K562 treated with DMSO at 1 percent for 48 hours (cell line): Measurements from ENCODE around the gene SSX2B. TPM values are rescaled to one million over a fixed set of nuclear protein-coding genes. Genes with fewer than 3 reads are reported as not detected.

Source experiments
- total RNA-seq: library from RNA; unstranded; fragments of 300-600 nt; gene quantifications from 2 replicates; pipeline ENCODE4 v1.2.3, GENCODE V29; 2022; ENCODE audit warnings: low replicate concordance; ENCODE audit errors: extremely low read depth

The SSX2B gene
- not detected in 2 replicates for total RNA-seq

GRCh38 chrX:52750952-52751351 is at the start of gene SSX2B:
SSX2B (plus strand) TSS chrX:52751252; CDS start chrX:52752681, 1,429 bp downstream.

DNA sequence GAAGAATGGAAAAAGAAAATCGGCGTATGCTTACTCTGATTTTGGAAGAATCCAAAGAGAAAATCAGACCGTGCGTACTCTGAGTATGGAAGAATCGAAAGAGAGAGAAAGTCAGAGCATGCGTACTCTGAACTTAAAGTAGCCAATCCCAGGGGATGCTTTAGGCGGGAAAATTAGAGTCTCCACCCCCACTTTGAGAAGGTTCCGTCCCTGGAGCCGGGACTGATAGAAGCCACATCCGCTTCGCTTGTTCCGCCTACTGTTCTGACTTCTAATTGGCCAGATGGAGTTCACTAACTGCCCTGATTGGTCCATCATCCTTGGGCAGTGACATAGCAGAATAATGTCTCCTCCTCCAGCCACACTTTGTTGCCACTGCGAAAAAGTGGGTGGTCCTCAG is 44.0 kb upstream of the SSX2B start, which contains the start of gene SSX2:
Gene SSX2, minus strand, starts transcription at position 101 of the 400 bp plus-strand sequence. CDS start 1,429 bp downstream, outside the sequence.

DNA sequence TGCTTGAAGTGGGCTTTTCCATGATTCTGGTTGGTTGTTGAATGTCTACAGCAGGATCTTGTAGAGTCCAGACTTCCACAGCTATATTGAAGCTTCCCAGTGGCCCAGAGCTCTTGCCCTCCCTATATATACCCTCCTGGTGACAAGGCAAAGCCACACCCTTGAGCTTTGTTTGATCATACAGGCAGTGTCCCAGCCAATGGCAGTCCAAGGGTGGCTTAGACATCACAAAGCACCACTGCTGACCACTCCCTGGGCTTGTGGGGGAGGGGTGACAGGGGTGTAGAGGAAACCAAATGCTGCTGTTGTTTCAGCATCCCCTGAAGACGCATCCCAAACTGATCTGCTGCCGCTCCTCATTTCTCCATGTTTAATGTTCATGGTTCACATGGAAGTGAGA is 46.3 kb downstream of the SSX2B start, which contains the start of gene SPANXN5:
Gene SPANXN5, minus strand, starts transcription at position 101 of the 400 bp plus-strand sequence. Its CDS starts 79 bp downstream, at position 22.

Other genes starting within 250 kb of the SSX2B start
- not detected in 2 replicates for gene XAGE1B, start 234.2 kb upstream of the SSX2B start, total RNA-seq
- gene SSX7, start 96.4 kb upstream of the SSX2B start, total RNA-seq, result not detected in 2 replicates
- gene SSX2, start 44.1 kb upstream of the SSX2B start, total RNA-seq, result not detected in 2 replicates
- gene SPANXN5, start 46.2 kb downstream of the SSX2B start, total RNA-seq, result not detected in 2 replicates
- not detected in 2 replicates for gene XAGE5, start 60.0 kb downstream of the SSX2B start, total RNA-seq
- not detected in 2 replicates for gene XAGE3, start 116.8 kb downstream of the SSX2B start, total RNA-seq
- not detected in 2 replicates for gene FAM156B, start 146.1 kb downstream of the SSX2B start, total RNA-seq
- not detected in 2 replicates for gene FAM156A, start 207.3 kb downstream of the SSX2B start, total RNA-seq